Effector memory CD8-positive, alpha-beta T cell (primary cell): ENCODE measurements around the gene GOLGA8H.
"Not testable (repeated sequence)": the region's sequence is repeated elsewhere in the genome, so short reads cannot be mapped to it uniquely, and the experiment has no call there.

Source experiments
- ATAC-seq: fragments of 150-1000 bp; cut with Tn5 transposase; replicated peaks from 2 replicates; pipeline ENCODE4 v1.10.0; 2021; ENCODE audit warnings: mild to moderate bottlenecking, moderate library complexity
- DNase-seq, 3 experiments: peaks; one replicate each; pipeline ENCODE4 v3.0.0; 2021
- H3K27ac Mint-ChIP-seq, 2 donors: one replicate each; pipeline ENCODE4 v1.8.0; 2022; ENCODE audit warnings: mild to moderate bottlenecking in 2 of 2, mixed read lengths in 2 of 2, moderate library complexity in 2 of 2
- H3K27me3 Mint-ChIP-seq, 2 donors: one replicate each; pipeline ENCODE4 v1.8.0; 2022; ENCODE audit warnings: mixed read lengths in 2 of 2
- H3K36me3 Mint-ChIP-seq: one replicate; pipeline ENCODE4 v1.8.0; 2022; ENCODE audit warnings: mild to moderate bottlenecking, moderate library complexity, mixed read lengths; ENCODE audit not compliant: insufficient read depth
- H3K4me1 Mint-ChIP-seq, 2 donors: one replicate each; pipeline ENCODE4 v1.8.0; 2022; ENCODE audit warnings: low read depth in 2 of 2, mixed read lengths in 2 of 2
- H3K4me3 Mint-ChIP-seq, 2 donors: one replicate each; pipeline ENCODE4 v1.8.0; 2022; ENCODE audit warnings: mild to moderate bottlenecking in 2 of 2, mixed read lengths in 2 of 2, moderate library complexity in 2 of 2
- H3K9me3 Mint-ChIP-seq, 2 donors: one replicate each; pipeline ENCODE4 v1.8.0; 2022; ENCODE audit warnings: mixed read lengths in 2 of 2

Gene GOLGA8H

GRCh38 chr15:30661154-30661553 is 57.3 kb downstream of the GOLGA8H start:
- not testable (repeated sequence) for ATAC-seq, H3K27ac Mint-ChIP-seq, H3K9me3 Mint-ChIP-seq, H3K4me1 Mint-ChIP-seq, H3K4me3 Mint-ChIP-seq, H3K27me3 Mint-ChIP-seq, H3K36me3 Mint-ChIP-seq
- peak in 1 of 3 experiments; percentile 9 for DNase-seq
